Liver (tissue), 4 donors: ENCODE measurements around the gene CALB2. TPM values are rescaled to one million over a fixed set of nuclear protein-coding genes. Genes with fewer than 3 reads are reported as not detected.

ENCODE experiments used
- polyA plus RNA-seq, 2 donors: library from polyadenylated mRNA; stranded (reverse) in 1 of 2; unstranded in 1 of 2; fragments of 200-250 nt in 1 of 2; fragments of >200 nt in 1 of 2; fragmentation: Nextera tagmentation in 1 of 2; extraction: Ambion mirVana in 1 of 2; gene quantifications; one replicate each; pipeline versions ENCODE4 v1.2.1 to v1.2.3, GENCODE V29; 2013 to 2015
- total RNA-seq, 2 donors: library from RNA; depleted of rRNA; stranded (reverse); fragments of >200 nt; gene quantifications; one replicate each; pipeline ENCODE4 v1.2.3, GENCODE V29; 2014
- donor health status: healthy.
- donor health status: healthy.
- donor health status: healthy.

CALB2 gene
- total and polyA plus RNA-seq, 4 donors: not detected

Other genes with a start within 250 kb of the CALB2 start
- 1 to 10 TPM in 1 of 2 donors, under 1 TPM in 1; 0.37 to 3.0 TPM for gene HYDIN, start 128.0 kb upstream of the CALB2 start, total RNA-seq
- gene HYDIN, start 128.0 kb upstream of the CALB2 start, polyA plus RNA-seq: under 1 TPM; 0.14 to 0.82 TPM
- 10 to 100 TPM; 19.6 to 28.0 TPM for gene CMTR2, start 69.3 kb upstream of the CALB2 start, total RNA-seq
- gene CMTR2, start 69.3 kb upstream of the CALB2 start, polyA plus RNA-seq: 10 to 100 TPM in 1 of 2 donors, 1 to 10 TPM in 1; 6.8 to 10.4 TPM
- not detected for gene TLE7, start 83.3 kb downstream of the CALB2 start, total RNA-seq
- gene TLE7, start 83.3 kb downstream of the CALB2 start, polyA plus RNA-seq: not detected
- gene ZNF23, start 103.5 kb downstream of the CALB2 start, total RNA-seq: 1 to 10 TPM; 4.0 to 6.1 TPM
- gene ZNF23, start 103.5 kb downstream of the CALB2 start, polyA plus RNA-seq: 1 to 10 TPM; 1.5 to 2.3 TPM
- 1 to 10 TPM; 2.1 to 2.7 TPM for gene ZNF19, start 130.6 kb downstream of the CALB2 start, total RNA-seq
- 1 to 10 TPM in 1 of 2 donors, under 1 TPM in 1; 0.73 to 1.7 TPM for gene ZNF19, start 130.6 kb downstream of the CALB2 start, polyA plus RNA-seq
- 10 to 100 TPM in 1 of 2 donors, under 1 TPM in 1; 0.09 to 14.3 TPM for gene CHST4, start 167.7 kb downstream of the CALB2 start, total RNA-seq
- gene CHST4, start 167.7 kb downstream of the CALB2 start, polyA plus RNA-seq: 10 to 100 TPM in 1 of 2 donors, 1 to 10 TPM in 1; 3.8 to 10.5 TPM
- gene TAT, start 218.4 kb downstream of the CALB2 start, total RNA-seq: 100 to 1,000 TPM in 1 of 2 donors, 10 to 100 TPM in 1; 10.6 to 484 TPM
- gene TAT, start 218.4 kb downstream of the CALB2 start, polyA plus RNA-seq: 100 to 1,000 TPM; 382 to 540 TPM